HepG2 (cell line): ENCODE data around the gene ETFA. TPM values are rescaled to one million over a fixed set of nuclear protein-coding genes. Genes with fewer than 3 reads are reported as not detected.

Experiments
- ATAC-seq: fragments of 200-7000 bp; cut with Tn5 transposase; 3 replicates; pipeline ENCODE4 v1.9.1; 2020; ENCODE audit warnings: mild to moderate bottlenecking, moderate library complexity
- BruUV-seq: library from RNA; stranded (reverse); fragments of 400-500 nt; replicated peaks from 2 replicates; lab custom pipeline; 2021; lab: Mats Ljungman, UMichigan
- CTCF ChIA-PET: fragments of 300-600 bp; formaldehyde crosslinking; extraction: SDS; loops from one replicate; lab custom pipeline; 2021; ENCODE audit warnings: low total read pairs, inconsistent platforms, low intra/inter-chr PET ratio; lab: Yijun Ruan, JAX
- POLR2A ChIA-PET: fragments of 350-600 bp; sonication (Branson Sonifier 250); formaldehyde crosslinking; loops from one replicate; lab custom pipeline; 2020; ENCODE audit warnings: antibody characterized with exemption, inconsistent platforms; lab: Yijun Ruan, JAX
- DNase-seq: peaks from one replicate; pipeline ENCODE4 v3.0.0-alpha.2; 2015; ENCODE audit warnings: low spot score
- FAIRE-seq: peaks from 3 replicates; lab custom pipeline; 2011; peaks lifted over from hg19 to GRCh38; lab: Jason Lieb, UNC
- H2AFZ ChIP-seq: one replicate; pipeline ENCODE4 v1.6.1; 2011; ENCODE audit warnings: low read length, inconsistent platforms
- H3K27ac ChIP-seq: fragments of 300-600 bp; 3 replicates; pipeline ENCODE4 v1.8.0; 2011; ENCODE audit warnings: mixed run types, mild to moderate bottlenecking, mixed read lengths, low read length, inconsistent platforms; ENCODE audit not compliant: insufficient read depth; ENCODE audit errors: extremely low read length
- H3K27me3 ChIP-seq, 2 experiments: fragments of 200-600 bp in 1 of 2; 2 replicates in 1 of 2; 3 replicates in 1 of 2; pipeline versions ENCODE4 v1.6.0 to v1.8.0; 2011; ENCODE audit warnings: low read length in 2 of 2, mild to moderate bottlenecking in 2 of 2, moderate library complexity in 2 of 2, inconsistent platforms in 1 of 2; ENCODE audit not compliant: insufficient read depth in 2 of 2, control insufficient read depth in 1 of 2
- H3K36me3 ChIP-seq, 2 experiments: fragments of 200-600 bp in 1 of 2; replicated peaks in 1 of 2; 2 replicates in 1 of 2; 3 replicates in 1 of 2; pipeline versions ENCODE4 v1.5.1 to v1.8.0; 2011; ENCODE audit warnings: low read length in 2 of 2, inconsistent platforms in 1 of 2; ENCODE audit not compliant: insufficient read depth in 2 of 2, control insufficient read depth in 1 of 2
- H3K4me1 ChIP-seq: 2 replicates; pipeline ENCODE4 v1.5.1; 2012; ENCODE audit warnings: low read length, inconsistent platforms; ENCODE audit not compliant: insufficient read depth
- H3K4me2 ChIP-seq: 2 replicates; pipeline ENCODE4 v1.6.0; 2011; ENCODE audit warnings: low read depth, low read length, inconsistent platforms
- H3K4me3 ChIP-seq, 3 experiments: fragments of 200-600 bp in 1 of 3; sonication (generic), shearing (Covaris generic) in 1 of 3; replicated peaks in 1 of 3; 2 replicates each; pipeline ENCODE4 v1.5.1; 2011 to 2016; ENCODE audit warnings: low read length in 3 of 3, inconsistent platforms in 2 of 3, low read depth in 2 of 3, mild to moderate bottlenecking in 2 of 3, control low read depth in 1 of 3, mixed read lengths in 1 of 3; ENCODE audit not compliant: insufficient read depth in 1 of 3
- H3K79me2 ChIP-seq: one replicate; pipeline ENCODE4 v1.6.1; 2011; ENCODE audit warnings: low read length, inconsistent platforms; ENCODE audit not compliant: insufficient read depth
- H3K9ac ChIP-seq: 2 replicates; pipeline ENCODE4 v1.6.0; 2011; ENCODE audit warnings: mild to moderate bottlenecking, low read depth, low read length, inconsistent platforms; ENCODE audit not compliant: insufficient read depth
- H3K9me3 ChIP-seq: 2 replicates; pipeline ENCODE4 v1.5.1; 2012; ENCODE audit warnings: mild to moderate bottlenecking, low read length
- H4K20me1 ChIP-seq: 2 replicates; pipeline ENCODE4 v1.6.0; 2011; ENCODE audit warnings: inconsistent platforms, mild to moderate bottlenecking, low read length, moderate library complexity; ENCODE audit not compliant: insufficient read depth
- ATF7-NPFF ChIP-seq: sonication (generic); formaldehyde crosslinking; IDR thresholded peaks from 2 replicates; pipeline ENCODE4 v1.8.1; 2023; ENCODE audit warnings: mild to moderate bottlenecking, low read depth, missing genetic modification reagents, moderate library complexity
- BRD4 ChIP-seq: sonication (generic); formaldehyde crosslinking; IDR thresholded peaks from 2 replicates; pipeline ENCODE4 v1.4.0; 2020; ENCODE audit warnings: missing genetic modification reagents
- CCDC6 ChIP-seq: sonication (generic); formaldehyde crosslinking; IDR thresholded peaks from 2 replicates; pipeline ENCODE4 v1.8.1; 2022; ENCODE audit warnings: mild to moderate bottlenecking, missing genetic modification reagents, moderate library complexity
- ESRRA ChIP-seq: sonication (generic); formaldehyde crosslinking; IDR thresholded peaks from 2 replicates; pipeline ENCODE4 v1.5.1; 2020; ENCODE audit warnings: mild to moderate bottlenecking, low read depth, missing genetic modification reagents
- HOXA5 ChIP-seq: sonication (generic); formaldehyde crosslinking; IDR thresholded peaks from 2 replicates; pipeline ENCODE4 v1.4.0; 2020; ENCODE audit warnings: missing genetic modification reagents
- NR2F6 ChIP-seq, 2 experiments: IDR thresholded peaks; 2 replicates each; pipeline ENCODE4 v1.6.1; 2016; ENCODE audit warnings: antibody characterized with exemption in 1 of 2, mild to moderate bottlenecking in 1 of 2
- RFXANK ChIP-seq: IDR thresholded peaks from 2 replicates; pipeline ENCODE4 v1.6.1; 2016
- SMAD1 ChIP-seq: sonication (generic); formaldehyde crosslinking; IDR thresholded peaks from 2 replicates; pipeline ENCODE4 v1.4.0; 2020; ENCODE audit warnings: missing genetic modification reagents, low read depth, mild to moderate bottlenecking, borderline replicate concordance
- SMYD3 ChIP-seq: sonication (generic); formaldehyde crosslinking; IDR thresholded peaks from 2 replicates; pipeline ENCODE4 v1.8.1; 2023; ENCODE audit warnings: mild to moderate bottlenecking, missing genetic modification reagents
- ZC3H13 ChIP-seq: sonication (generic); formaldehyde crosslinking; IDR thresholded peaks from 2 replicates; pipeline ENCODE4 v1.8.1; 2023; ENCODE audit warnings: mild to moderate bottlenecking, missing genetic modification reagents, moderate library complexity
- ZFP36 ChIP-seq: fragments of 150-350 bp; IDR thresholded peaks from 2 replicates; pipeline ENCODE4 v1.6.1; 2018; ENCODE audit warnings: borderline replicate concordance, low read length, low read depth; ENCODE audit not compliant: partially characterized antibody
- ZFP82 ChIP-seq: sonication (generic); formaldehyde crosslinking; IDR thresholded peaks from 2 replicates; pipeline ENCODE4 v1.5.1; 2020; ENCODE audit warnings: mild to moderate bottlenecking, missing genetic modification reagents, borderline replicate concordance
- ZNF230 ChIP-seq: sonication (generic); formaldehyde crosslinking; IDR thresholded peaks from 2 replicates; pipeline ENCODE4 v1.4.0; 2020; ENCODE audit warnings: mild to moderate bottlenecking, missing genetic modification reagents
- WGBS: methylation state at CpG from one replicate; pipeline ENCODE4 v1.1.6; 2017; ENCODE audit warnings: low lambda C conversion rate; 5-methylcytosine and 5-hydroxymethylcytosine counted together
- in situ Hi-C: cut with HindIII; loops from 2 replicates; pipeline ENCODE4 v1.10.0; 2017; ENCODE audit warnings: low pct_unique_long_range_greater_than_20kb; ENCODE audit not compliant: extremely low pct_ligation_motif_present
- intact Hi-C: fragments of 100-400 bp; cut with micrococcal nuclease; formaldehyde crosslinking; loops from one replicate; pipeline ENCODE4 v1.10.0; 2022; ENCODE audit not compliant: unreplicated experiment
- polyA plus RNA-seq, 8 experiments: library from polyadenylated mRNA; depleted of rRNA in 3 of 8; stranded (reverse) in 7 of 8; unstranded in 1 of 8; fragments of >200 nt; fragmentation: Illumina TruSeq in 4 of 8; extraction: Trizol in 4 of 8; gene quantifications; 2 replicates each; pipeline versions ENCODE4 v1.2.1 to v1.2.3, GENCODE V29; 2011 to 2016; ENCODE audit warnings: low read depth in 4 of 8, missing spikeins in 1 of 8, mixed read lengths in 1 of 8; ENCODE audit not compliant: insufficient read depth in 1 of 8
- total RNA-seq, 5 experiments: library from RNA; depleted of rRNA; stranded (reverse); fragments of >200 nt; fragmentation: Illumina TruSeq; extraction: Trizol; gene quantifications; 2 replicates each; pipeline ENCODE4 v1.2.3, GENCODE V29; 2016; ENCODE audit warnings: low read depth in 1 of 5
- TF ChIP-seq, protein P1 (sequence below): fragments of 450-650 bp; IDR thresholded peaks from 2 replicates; pipeline ENCODE4 v1.6.1; 2017
- TF ChIP-seq, protein P2 (sequence below): IDR thresholded peaks from 2 replicates; pipeline ENCODE4 v1.6.1; 2012; ENCODE audit warnings: inconsistent platforms
- TF ChIP-seq, protein P3 (sequence below): sonication (generic); formaldehyde crosslinking; IDR thresholded peaks from 2 replicates; pipeline ENCODE4 v1.8.0; 2022; ENCODE audit warnings: missing genetic modification reagents, mild to moderate bottlenecking, inconsistent platforms, borderline replicate concordance
- TF ChIP-seq, protein P4 (sequence below): sonication (generic); formaldehyde crosslinking; IDR thresholded peaks from 2 replicates; pipeline ENCODE4 v1.5.0; 2020; ENCODE audit warnings: missing genetic modification reagents, mild to moderate bottlenecking, borderline replicate concordance
- TF ChIP-seq, protein P5 (sequence below): sonication (generic); formaldehyde crosslinking; IDR thresholded peaks from 2 replicates; pipeline ENCODE4 v1.4.0; 2020; ENCODE audit warnings: missing genetic modification reagents, mild to moderate bottlenecking, borderline replicate concordance

ETFA gene
- total and polyA plus RNA-seq, 2 of the 13 experiments (the other 11 are each of a cell fraction or from before 2014, with no cell fraction given): 291 to 396 TPM

DNA sequence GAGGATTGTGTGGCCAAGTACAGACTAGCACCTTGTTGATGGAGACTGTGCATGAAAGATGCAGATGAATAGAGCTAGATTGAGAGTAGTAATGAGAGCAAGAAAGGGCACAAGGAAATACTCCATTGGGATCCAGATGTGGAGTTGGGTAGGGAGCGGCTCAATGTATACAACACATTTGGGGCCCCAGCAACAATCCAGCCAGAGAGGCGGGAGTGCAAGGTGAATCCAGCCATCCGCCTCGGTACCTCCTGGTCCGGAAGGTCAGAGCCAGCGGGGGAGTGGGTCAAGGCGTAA is 34.3 kb upstream of the ETFA start:
- Histone ChIP-seq H2AFZ (no peak overlapping the region), H3K27me3 (no peaks in the 10 kb centered on the region), H3K36me3 (peaks cover 5 to 19% of the 10 kb centered on the region in 2 experiments; a peak in 4 of 5 replicates), H3K4me2 (peak overlapping the region; percentile 78), H3K4me1 (peaks cover 14% of the 10 kb centered on the region), H3K4me3 (peak overlapping the region; percentile 67 to 76 (median 72)), H3K79me2 (no peaks in the 10 kb centered on the region), H3K9ac (peak overlapping the region; percentile 77), H3K9me3 (no peaks in the 10 kb centered on the region), H3K27ac (peak overlapping the region; percentile 67), H4K20me1 (no peaks in the 10 kb centered on the region)
- FAIRE-seq (no peak), DNase-seq (no peak), ATAC-seq (no peak)
- ChIA-PET CTCF (no interaction called here), POLR2A (interaction anchor here (0.7 to 3.0 kb wide), 6 partner anchors 9 to 149 kb away, joined by 3 to 91 read pairs (median 5); partner anchors contain the start of genes ETFA and ISL2)
- intact Hi-C loops (no loop called here), in situ Hi-C loops (no loop called here)
- BruUV-seq: no TSS peak
- WGBS: 6% methylated on average over 7 of the region's 7 CpGs
- TF ChIP-seq ATF7-NPFF (CRISPR knock-in tag) (no peak), RFXANK (CRISPR knock-in tag) (no peak), BRD4 (CRISPR knock-in tag) (no peak), ESRRA (CRISPR knock-in tag) (0 out of 2 replicates have a peak, but pooled peaks have one; percentile 23), SMYD3 (CRISPR knock-in tag) (no peak), NR2F6 (IDR thresholded peaks at IDR 0.05) (no peak; the same call in 1 of the 2 replicates), NR2F6 (CRISPR knock-in tag; IDR thresholded peaks at IDR 0.05) (no peak; the same call in 1 of the 2 replicates), SMAD1 (CRISPR knock-in tag) (no peak), ZC3H13 (CRISPR knock-in tag) (peak; percentile 61; the same call in 1 of the 2 replicates), ZFP82 (no peak), ZFP36 (no peak), ZNF230 (CRISPR knock-in tag) (no peak), HOXA5 (no peak), CCDC6 (CRISPR knock-in tag) (no peak)
- TF ChIP-seq, protein P1, sequence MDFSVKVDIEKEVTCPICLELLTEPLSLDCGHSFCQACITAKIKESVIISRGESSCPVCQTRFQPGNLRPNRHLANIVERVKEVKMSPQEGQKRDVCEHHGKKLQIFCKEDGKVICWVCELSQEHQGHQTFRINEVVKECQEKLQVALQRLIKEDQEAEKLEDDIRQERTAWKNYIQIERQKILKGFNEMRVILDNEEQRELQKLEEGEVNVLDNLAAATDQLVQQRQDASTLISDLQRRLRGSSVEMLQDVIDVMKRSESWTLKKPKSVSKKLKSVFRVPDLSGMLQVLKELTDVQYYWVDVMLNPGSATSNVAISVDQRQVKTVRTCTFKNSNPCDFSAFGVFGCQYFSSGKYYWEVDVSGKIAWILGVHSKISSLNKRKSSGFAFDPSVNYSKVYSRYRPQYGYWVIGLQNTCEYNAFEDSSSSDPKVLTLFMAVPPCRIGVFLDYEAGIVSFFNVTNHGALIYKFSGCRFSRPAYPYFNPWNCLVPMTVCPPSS: no peak
- TF ChIP-seq, protein P2, sequence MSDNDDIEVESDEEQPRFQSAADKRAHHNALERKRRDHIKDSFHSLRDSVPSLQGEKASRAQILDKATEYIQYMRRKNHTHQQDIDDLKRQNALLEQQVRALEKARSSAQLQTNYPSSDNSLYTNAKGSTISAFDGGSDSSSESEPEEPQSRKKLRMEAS: no peak
- TF ChIP-seq, protein P3, sequence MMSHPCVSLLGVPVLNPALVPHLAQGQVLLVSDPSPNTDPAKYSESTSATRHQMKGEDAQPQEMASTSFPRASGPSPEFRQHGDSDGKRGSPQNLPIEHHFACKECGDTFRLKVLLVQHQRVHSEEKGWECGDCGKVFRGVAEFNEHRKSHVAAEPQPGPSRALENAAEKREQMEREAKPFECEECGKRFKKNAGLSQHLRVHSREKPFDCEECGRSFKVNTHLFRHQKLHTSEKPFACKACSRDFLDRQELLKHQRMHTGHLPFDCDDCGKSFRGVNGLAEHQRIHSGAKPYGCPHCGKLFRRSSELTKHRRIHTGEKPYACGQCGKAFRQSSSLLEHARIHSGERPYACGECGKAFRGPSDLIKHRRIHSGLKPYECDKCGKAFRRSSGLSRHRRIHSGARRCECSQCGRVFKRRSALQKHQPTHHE (CRISPR knock-in tag): no peak
- TF ChIP-seq, protein P4, sequence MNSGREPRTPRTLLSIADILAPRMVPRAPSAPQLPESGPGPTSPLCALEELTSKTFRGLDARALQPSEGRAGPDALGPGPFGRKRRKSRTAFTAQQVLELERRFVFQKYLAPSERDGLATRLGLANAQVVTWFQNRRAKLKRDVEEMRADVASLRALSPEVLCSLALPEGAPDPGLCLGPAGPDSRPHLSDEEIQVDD: no peak
- TF ChIP-seq, protein P5, sequence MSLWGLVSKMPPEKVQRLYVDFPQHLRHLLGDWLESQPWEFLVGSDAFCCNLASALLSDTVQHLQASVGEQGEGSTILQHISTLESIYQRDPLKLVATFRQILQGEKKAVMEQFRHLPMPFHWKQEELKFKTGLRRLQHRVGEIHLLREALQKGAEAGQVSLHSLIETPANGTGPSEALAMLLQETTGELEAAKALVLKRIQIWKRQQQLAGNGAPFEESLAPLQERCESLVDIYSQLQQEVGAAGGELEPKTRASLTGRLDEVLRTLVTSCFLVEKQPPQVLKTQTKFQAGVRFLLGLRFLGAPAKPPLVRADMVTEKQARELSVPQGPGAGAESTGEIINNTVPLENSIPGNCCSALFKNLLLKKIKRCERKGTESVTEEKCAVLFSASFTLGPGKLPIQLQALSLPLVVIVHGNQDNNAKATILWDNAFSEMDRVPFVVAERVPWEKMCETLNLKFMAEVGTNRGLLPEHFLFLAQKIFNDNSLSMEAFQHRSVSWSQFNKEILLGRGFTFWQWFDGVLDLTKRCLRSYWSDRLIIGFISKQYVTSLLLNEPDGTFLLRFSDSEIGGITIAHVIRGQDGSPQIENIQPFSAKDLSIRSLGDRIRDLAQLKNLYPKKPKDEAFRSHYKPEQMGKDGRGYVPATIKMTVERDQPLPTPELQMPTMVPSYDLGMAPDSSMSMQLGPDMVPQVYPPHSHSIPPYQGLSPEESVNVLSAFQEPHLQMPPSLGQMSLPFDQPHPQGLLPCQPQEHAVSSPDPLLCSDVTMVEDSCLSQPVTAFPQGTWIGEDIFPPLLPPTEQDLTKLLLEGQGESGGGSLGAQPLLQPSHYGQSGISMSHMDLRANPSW (CRISPR knock-in tag): no peak
